Endothelial cell (in vitro differentiated cells): ENCODE results near the gene ATP8A2. TPM values are rescaled to one million over a fixed set of nuclear protein-coding genes. Genes with fewer than 3 reads are reported as not detected.

Source experiments
- DNase-seq: peaks from one replicate; pipeline ENCODE4 v3.0.0; 2021; ENCODE audit warnings: low spot score
- H3K27ac Mint-ChIP-seq: one replicate; pipeline ENCODE4 v1.8.0; 2021; ENCODE audit warnings: mixed read lengths, inconsistent platforms; ENCODE audit not compliant: unreplicated experiment
- H3K27me3 Mint-ChIP-seq: one replicate; pipeline ENCODE4 v1.8.0; 2021; ENCODE audit warnings: mild to moderate bottlenecking, moderate library complexity, mixed read lengths, inconsistent platforms; ENCODE audit not compliant: unreplicated experiment
- H3K36me3 Mint-ChIP-seq: one replicate; pipeline ENCODE4 v1.8.0; 2021; ENCODE audit warnings: mild to moderate bottlenecking, low read depth, mixed read lengths, inconsistent platforms; ENCODE audit not compliant: unreplicated experiment
- H3K4me1 Mint-ChIP-seq: one replicate; pipeline ENCODE4 v1.8.0; 2021; ENCODE audit warnings: mild to moderate bottlenecking, mixed read lengths, inconsistent platforms; ENCODE audit not compliant: unreplicated experiment
- H3K4me3 Mint-ChIP-seq: one replicate; pipeline ENCODE4 v1.8.0; 2021; ENCODE audit warnings: mild to moderate bottlenecking, mixed read lengths, inconsistent platforms; ENCODE audit not compliant: unreplicated experiment
- H3K9me3 Mint-ChIP-seq: one replicate; pipeline ENCODE4 v1.8.0; 2021; ENCODE audit warnings: mixed read lengths, inconsistent platforms; ENCODE audit not compliant: unreplicated experiment
- total RNA-seq: library from RNA; stranded (reverse); fragmentation: NEBNext Ultra II Directional; extraction: Animal tissue kit (Norgen Biotek cat#: 25700); gene quantifications from one replicate; pipeline ENCODE4 v1.2.1, GENCODE V29; 2021; ENCODE audit not compliant: unreplicated experiment
- TF ChIP-seq, protein P1 (sequence below): fragments of 200-600 bp; sonication (generic); IDR thresholded peaks from one replicate; pipeline ENCODE4 v1.5.0; 2021; ENCODE audit warnings: antibody characterized with exemption; ENCODE audit not compliant: unreplicated experiment

ATP8A2 gene
- total RNA-seq, 1 donor from 2014 or later: 2.1 TPM

DNA sequence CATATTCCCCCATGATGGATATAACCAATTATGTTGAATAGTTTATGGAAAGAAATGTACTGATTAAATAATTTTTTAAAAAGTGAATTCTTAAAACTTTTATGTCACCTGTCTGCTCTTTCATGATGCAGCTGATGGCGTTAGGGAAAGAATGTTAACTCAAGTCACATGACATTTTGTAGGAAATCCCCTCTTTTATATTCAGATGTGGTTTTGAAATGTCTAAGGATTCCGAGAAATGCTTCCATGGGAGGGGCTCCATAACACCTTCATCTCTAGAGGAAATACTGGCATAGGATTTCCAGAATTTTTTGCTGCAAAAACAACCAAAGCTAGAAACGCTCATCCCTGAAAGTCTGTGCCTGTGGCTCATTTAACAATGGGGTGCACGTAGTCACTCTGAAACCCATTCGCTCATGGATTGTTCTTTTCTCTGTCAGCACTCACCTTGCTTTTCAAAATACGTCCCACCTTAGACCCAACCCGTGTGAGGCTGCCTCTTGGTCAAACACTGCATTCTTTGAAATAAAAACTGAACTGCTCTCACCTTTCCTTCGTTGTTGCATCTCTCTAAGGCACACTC lies 391.1 kb downstream of the ATP8A2 start:
- TF ChIP-seq, protein P1, sequence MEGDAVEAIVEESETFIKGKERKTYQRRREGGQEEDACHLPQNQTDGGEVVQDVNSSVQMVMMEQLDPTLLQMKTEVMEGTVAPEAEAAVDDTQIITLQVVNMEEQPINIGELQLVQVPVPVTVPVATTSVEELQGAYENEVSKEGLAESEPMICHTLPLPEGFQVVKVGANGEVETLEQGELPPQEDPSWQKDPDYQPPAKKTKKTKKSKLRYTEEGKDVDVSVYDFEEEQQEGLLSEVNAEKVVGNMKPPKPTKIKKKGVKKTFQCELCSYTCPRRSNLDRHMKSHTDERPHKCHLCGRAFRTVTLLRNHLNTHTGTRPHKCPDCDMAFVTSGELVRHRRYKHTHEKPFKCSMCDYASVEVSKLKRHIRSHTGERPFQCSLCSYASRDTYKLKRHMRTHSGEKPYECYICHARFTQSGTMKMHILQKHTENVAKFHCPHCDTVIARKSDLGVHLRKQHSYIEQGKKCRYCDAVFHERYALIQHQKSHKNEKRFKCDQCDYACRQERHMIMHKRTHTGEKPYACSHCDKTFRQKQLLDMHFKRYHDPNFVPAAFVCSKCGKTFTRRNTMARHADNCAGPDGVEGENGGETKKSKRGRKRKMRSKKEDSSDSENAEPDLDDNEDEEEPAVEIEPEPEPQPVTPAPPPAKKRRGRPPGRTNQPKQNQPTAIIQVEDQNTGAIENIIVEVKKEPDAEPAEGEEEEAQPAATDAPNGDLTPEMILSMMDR: no peak
- Mint-ChIP-seq H3K27ac (no peak overlapping the region), H3K4me3 (no peak overlapping the region), H3K27me3 (no peaks in the 10 kb centered on the region), H3K4me1 (peaks cover 2% of the 10 kb centered on the region), H3K36me3 (no peaks in the 10 kb centered on the region), H3K9me3 (no peaks in the 10 kb centered on the region)
- no peak for DNase-seq

DNA sequence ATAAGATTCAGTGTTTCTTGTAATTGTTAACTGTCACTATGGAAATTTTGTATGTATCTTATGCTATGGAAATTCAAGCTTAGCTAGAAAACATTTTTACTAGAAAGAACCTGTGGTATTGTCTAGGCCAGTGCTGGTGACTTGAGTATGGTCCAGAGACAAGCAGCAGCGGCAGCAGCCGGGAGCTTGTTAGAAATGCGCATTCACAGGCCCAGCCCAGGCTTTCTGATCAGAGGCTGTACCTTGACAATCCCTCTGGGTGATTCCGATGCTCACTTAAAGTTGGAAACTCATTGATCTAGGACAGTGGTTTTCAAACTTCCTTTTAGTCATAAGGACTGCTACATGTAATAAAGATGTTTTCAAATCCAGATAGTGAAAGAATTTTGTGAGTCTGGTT lies 392.6 kb downstream of the ATP8A2 start:
- Mint-ChIP-seq H3K27ac (no peak overlapping the region), H3K36me3 (no peaks in the 10 kb centered on the region), H3K9me3 (no peaks in the 10 kb centered on the region), H3K4me1 (peaks cover 2% of the 10 kb centered on the region), H3K4me3 (no peak overlapping the region), H3K27me3 (no peaks in the 10 kb centered on the region)
- TF ChIP-seq, protein P1: no peak
- no peak for DNase-seq

DNA sequence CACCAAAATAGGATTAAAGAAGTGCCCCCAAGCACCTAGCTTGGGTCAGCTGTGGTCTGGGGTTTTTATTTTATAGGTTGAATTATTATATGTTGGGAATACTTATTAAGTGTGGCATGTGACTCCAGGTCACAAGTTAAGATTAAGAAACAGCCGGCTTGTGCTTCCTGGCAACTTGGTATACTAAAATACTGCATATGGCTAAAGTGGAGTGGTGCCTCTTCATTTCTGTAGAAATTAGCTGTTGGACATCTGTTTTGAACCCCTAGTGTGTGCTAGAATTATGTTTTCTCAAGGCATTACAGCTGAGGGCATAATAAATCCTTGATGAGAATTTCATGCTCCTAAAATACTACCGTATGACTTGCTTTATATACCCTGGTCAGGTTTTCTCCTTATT lies 393.5 kb downstream of the ATP8A2 start:
- TF ChIP-seq, protein P1: no peak
- H3K4me3 Mint-ChIP-seq: no peak overlapping the region
- H3K36me3 Mint-ChIP-seq: no peaks in the 10 kb centered on the region
- peaks cover 2% of the 10 kb centered on the region for H3K4me1 Mint-ChIP-seq
- H3K27me3 Mint-ChIP-seq: no peaks in the 10 kb centered on the region
- no peak for DNase-seq
- no peak overlapping the region for H3K27ac Mint-ChIP-seq
- no peaks in the 10 kb centered on the region for H3K9me3 Mint-ChIP-seq

DNA sequence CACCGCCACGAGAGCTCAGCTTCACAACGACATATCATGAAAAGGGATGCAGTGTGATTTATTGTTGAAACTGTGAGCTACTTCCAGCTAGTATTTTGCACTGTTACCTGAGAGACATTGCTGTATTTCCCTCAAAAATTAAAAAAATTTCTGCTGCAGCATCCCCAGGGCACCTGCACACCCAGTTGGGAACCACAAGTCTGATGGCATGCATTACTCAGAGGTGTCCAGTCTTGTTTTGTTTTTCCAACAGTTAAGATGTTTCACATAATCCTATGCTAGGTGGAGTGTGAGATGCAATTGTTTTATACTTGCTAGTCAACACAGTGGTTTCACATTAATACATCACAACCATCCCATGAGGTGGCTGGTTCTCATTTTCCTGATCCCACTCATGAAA lies 394.8 kb downstream of the ATP8A2 start:
- Mint-ChIP-seq H3K4me3 (no peak overlapping the region), H3K4me1 (peaks cover 2% of the 10 kb centered on the region), H3K27ac (no peak overlapping the region), H3K36me3 (no peaks in the 10 kb centered on the region), H3K9me3 (no peaks in the 10 kb centered on the region), H3K27me3 (no peaks in the 10 kb centered on the region)
- DNase-seq: no peak
- TF ChIP-seq, protein P1: no peak

DNA sequence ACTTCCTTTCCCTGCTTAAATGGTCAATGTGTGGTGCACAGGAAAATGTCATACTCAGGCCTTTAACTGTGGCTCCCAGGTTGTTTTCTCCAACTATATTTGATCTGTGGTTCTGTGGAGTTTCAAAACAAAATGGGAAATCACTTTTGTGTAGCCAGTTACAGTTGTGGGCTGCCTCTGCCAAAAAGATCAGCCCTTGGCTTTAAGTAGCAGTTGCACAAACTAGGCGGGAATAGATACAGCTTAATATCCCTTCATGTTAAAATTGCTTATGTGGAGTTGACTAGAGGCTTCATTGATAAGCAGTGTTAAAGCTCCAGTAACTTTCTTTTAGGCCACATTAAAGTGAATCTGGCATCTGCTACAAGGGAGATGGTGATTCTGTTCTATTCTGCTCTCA lies 395.2 kb downstream of the ATP8A2 start:
- DNase-seq: no peak
- Mint-ChIP-seq H3K36me3 (no peaks in the 10 kb centered on the region), H3K27ac (no peak overlapping the region), H3K27me3 (no peaks in the 10 kb centered on the region), H3K4me1 (peaks cover 2% of the 10 kb centered on the region), H3K9me3 (no peaks in the 10 kb centered on the region), H3K4me3 (no peak overlapping the region)
- TF ChIP-seq, protein P1: no peak
